Stimulated activated CD4-positive, alpha-beta T cell treated with anti-CD3 and anti-CD28 coated beads, Interleukin-2, amount 100 ng/mL, for 4 hours (primary cell): ENCODE data around the gene SOWAHB.

ENCODE experiments used
- DNase-seq: peaks from one replicate; pipeline ENCODE4 v3.0.0-alpha.2; 2020; ENCODE audit warnings: low read depth

The SOWAHB gene, protein sequence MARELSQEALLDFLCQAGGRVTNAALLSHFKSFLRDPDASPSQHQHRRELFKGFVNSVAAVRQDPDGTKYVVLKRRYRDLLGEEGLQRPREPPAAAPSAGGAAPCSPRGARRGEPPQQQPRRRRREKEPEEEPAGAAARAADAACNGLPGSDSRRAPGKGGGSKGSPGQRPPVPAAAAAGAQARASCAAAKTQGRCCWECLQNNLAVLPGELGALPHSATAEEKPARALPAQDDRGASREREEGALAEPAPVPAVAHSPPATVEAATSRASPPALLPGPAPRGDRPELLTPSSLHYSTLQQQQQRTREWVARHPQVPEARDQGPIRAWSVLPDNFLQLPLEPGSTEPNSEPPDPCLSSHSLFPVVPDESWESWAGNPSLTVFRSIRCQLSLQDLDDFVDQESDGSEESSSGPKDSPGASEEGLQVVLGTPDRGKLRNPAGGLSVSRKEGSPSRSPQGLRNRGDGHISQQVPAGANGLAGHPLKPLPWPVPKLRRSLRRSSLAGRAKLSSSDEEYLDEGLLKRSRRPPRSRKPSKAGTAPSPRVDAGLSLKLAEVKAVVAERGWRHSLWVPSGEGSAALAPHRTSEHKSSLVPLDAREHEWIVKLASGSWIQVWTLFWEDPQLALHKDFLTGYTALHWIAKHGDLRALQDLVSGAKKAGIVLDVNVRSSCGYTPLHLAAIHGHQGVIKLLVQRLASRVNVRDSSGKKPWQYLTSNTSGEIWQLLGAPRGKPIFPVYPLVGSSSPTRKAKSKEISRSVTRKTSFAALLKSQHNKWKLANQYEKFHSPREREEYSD

GRCh38 chr4:76897536-76898384, at the start of gene SOWAHB:
TSS of gene SOWAHB (minus strand) at chr4:76898144. CDS start at chr4:76897849, 295 bp downstream.
- peak; percentile 13 for DNase-seq

DNA sequence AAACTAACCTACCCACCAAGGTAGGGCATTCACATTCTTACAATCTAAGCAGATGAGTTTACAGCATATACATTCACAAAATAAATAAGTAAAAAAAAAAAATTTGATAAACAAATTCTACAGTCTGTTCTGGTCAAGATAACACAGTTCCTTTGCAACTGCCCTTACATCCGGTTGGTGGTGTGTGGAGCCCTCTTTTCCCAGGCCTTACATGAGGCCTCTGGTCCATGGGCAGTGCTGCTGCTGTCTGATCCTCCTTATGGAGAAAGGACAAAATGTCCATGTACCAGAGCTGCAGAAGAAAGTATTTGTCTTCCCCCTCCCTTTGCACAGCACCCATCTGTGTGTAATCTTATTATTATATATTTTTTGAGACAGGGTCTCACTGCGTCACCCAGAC, 49.4 kb upstream of the SOWAHB start:
- DNase-seq: no peak

GRCh38 chr4:76943790-76944189, 45.8 kb upstream of the SOWAHB start:
- DNase-seq: no peak

- DNase-seq: no peak
Measured at GRCh38 chr4:76943129-76943620, 45.2 kb upstream of the SOWAHB start.

DNA sequence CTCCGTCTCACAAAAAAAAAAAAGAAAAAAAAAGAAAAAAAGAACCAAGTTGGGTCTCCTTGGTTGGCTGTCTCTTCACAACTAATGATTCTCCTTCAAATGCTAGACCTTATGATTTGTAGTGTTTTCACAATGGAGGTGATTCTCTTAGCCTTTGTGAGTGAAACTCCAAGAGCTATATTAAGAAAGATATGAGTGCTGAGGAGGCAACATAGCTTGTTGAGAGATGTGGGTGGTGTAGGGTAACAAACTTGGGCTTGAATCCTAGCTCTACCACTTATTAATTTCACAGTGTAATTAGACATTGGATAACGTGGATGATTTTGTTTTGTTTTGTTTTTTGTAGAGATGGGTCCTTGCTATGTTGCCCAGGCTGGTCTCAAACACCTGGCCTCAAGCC, 41.2 kb upstream of the SOWAHB start:
- no peak for DNase-seq

DNA sequence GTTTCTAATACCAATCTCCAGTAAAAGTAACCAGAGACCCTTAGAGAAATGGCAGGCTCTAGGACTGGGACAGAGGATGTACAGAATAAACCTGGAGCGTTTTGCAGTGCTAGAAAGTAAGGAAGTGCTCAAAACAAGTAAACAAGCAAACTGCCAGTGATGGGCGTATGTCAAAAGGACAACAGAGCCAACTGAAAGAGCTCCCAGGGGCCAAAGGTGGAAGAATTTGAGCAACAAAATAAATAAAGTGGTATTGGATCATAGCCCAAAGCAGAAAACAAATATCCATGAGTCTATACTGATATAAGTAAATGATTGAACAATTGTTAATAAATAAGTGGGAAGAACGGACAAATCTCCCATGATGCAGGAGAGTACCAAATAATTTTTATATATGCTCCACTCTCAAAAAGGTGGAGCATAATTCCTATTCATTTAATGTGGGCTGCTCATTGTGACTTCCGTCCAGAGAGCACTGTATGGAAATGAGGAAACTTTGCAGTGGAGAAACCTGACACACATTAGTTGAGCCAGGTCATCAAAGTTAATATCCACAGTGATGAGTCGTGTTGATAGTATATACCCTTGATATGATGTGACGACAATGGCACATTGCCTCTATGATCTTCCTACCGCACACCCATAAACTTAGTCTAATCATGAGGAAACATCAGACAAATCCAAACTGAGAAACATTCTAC, 33.8 kb upstream of the SOWAHB start:
- no peak for DNase-seq

- no peak for DNase-seq
Measured at GRCh38 chr4:76931087-76931486, 33.1 kb upstream of the SOWAHB start.

- no peak for DNase-seq
Measured at GRCh38 chr4:76930685-76931084, 32.7 kb upstream of the SOWAHB start.

GRCh38 chr4:76926841-76927240, 28.9 kb upstream of the SOWAHB start:
- DNase-seq: no peak

DNA sequence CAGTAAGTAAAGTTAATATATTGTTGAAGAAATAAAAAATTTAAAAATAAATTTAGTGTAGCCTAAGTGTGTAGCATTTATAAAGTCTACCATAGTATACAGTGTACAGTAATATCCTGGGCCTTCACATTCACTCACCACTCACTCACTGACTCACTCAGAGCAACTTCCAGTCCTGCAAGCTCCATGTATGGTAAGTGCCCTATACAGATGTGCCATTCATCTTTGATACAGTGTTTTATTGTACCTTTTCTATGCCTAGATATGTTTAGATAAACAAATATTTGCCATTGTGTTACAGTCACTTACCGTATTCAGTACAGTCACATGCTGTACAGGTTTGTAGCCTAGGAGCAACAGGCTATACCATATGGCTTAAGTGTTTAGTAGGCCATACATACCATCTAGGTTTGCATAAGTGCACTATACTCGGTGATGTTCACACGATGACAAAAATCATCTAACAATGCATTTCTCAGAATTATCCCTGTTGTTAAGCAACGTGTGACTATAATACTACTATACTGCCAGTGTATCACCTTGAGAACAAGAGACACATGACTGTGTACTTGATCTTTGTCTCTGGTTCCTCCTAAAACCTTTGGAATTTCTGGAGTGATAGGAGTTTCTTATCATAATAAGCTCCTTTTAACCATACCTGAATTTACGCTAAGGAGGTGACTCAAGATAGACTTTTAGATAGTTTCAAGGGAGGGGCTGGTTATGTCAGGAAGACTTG, 25.8 kb upstream of the SOWAHB start:
- DNase-seq: no peak

DNA sequence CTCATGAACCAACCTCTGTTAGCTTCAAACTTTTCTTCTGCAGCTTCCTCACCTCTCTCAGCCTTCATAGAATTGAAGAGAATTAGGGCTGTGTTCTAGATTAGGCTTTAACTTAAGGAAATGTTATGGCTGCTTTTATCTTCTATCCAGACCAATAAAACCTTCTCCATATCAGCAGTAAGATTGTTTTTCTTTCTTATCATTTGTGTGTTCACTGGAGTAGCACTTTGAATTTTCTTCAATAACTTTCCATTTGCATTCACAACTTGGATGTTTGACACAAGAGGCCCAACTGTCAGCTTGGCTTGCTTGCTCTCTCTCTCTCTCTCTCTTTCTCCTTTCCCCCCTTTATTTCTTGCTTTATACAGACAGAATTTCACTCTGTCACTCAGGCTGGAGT, 22.8 kb upstream of the SOWAHB start:
- DNase-seq: no peak

DNA sequence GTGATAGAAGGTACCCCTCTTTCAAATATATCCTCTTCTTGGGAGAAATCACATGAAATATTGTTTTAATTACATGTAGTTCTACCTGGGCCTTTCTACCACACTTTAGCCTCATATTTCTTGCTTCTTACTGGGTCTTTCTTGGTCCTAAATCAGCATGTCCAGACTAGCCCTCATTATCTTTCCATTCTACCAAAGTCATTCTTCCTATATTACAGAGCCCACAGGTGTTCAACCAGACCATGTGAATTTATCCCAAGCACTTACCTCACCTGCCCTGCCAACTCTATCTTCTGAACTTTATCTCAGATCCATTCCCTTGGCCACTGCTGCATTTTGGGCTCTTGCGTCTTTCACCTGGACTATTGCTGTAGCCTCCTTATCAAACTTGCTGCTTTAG, 11.8 kb upstream of the SOWAHB start:
- no peak for DNase-seq

DNA sequence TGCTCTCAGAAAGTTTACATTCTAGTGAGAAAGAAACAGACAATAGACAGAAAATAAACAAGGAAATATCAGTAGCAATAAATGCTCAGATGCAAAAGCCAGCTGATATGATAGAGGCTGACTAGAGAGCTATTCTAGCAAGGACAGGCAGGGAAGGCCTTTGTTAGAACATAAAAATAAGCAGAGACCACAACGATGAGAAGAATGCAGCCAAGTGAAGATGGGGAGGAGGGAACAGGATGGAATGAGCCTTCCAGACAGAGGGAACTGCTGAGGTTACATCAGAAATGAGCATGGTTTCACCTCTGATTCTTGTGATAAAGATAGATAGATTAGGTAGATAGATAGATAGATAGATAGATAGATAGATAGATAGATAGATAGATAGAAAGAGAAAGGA, 7.6 kb upstream of the SOWAHB start:
- no peak for DNase-seq

DNA sequence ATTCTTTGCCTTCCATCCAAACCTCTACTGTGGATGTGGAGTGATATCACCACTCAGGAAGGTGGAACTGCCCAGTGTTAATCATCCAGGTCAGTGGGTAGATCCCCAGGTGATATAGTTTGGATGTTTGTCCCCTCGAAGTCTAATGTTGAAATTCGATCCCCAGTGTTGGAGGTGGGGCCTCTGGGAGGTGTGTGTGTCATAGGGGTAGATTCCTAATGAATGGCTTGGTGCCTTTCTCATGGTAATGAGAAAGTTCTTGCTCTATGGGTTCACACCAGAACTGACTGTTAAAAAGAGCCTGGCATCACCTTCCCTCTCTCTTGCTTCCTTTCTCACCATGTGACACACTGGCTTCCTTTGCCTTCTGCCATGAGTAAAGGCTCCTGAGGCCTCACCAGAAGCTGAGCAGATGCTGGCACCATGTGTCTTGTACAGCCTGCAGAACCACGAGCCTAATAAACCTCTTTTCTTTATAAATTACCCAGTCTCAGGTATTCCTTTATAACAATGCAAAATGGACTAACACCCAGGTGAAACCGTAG, 6.8 kb upstream of the SOWAHB start:
- no peak for DNase-seq

DNA sequence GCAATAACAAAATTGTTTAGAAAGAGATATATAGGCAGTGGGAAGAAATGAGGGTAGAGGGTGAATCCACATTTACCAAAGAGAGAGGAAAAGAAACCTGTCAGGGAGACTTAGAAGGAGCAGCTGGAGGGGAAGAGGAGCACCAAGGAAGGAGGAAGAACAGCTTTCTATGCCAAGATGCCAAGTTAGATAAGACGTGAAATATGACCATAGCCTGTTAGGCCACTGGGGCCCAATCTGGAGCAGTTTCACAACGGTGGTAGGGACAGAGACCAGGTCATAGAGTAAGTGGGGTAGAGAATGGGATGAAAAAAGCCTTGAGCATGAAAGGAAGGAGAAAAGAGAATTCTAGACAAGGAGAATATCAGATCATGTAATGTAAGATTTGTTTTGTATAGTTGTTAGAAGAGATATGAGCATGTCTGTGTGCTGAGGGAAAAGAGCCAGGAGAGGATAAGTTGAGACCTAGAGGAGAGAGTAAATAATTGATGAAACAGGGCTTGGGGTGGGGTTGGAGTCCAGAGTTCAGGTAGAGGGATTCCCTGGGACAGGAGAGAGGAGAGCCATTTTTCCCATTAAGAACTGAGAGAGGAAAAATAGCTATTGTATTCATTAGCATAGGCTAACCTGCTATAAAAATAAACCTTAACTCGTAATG, 4.4 kb upstream of the SOWAHB start:
- no peak for DNase-seq

DNA sequence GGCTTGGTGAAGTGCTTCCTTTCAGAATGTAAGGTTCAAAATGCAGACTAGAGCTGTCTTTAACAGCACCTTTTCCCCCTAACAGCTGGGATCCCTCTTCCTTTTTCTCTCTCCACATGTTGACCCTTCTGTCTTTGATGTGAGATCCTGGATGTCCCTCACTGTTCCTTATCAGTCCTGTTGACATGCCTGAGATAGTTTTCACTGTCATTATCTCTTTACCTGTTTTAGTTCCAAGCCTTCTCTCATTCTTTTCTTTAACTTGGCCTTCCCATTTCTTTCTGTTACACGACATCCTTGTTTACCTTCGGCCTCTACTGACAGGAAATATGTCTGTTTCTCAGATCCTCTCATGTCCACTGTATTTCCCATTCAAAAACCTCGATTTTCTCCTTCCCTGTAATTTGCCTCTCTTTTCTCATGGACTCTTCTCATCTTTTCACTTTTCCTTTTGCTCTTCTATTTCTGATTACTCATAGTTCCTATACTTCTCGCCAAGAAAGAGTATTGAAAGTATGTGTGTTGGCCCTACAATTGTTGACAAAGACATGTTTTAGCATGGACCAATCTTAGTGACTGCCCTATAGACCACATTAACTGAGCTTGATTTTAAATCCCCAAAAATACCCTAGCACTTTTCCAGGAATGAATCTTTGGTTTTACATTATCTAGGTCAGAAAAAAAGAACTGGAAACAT, 1.2 kb upstream of the SOWAHB start:
- no peak for DNase-seq

- DNase-seq: no peak
Measured at GRCh38 chr4:76898385-76898692, 395 bp upstream of the SOWAHB start.

GRCh38 chr4:76896614-76897535, 1.1 kb downstream of the SOWAHB start:
- peak; percentile 16 for DNase-seq

DNA sequence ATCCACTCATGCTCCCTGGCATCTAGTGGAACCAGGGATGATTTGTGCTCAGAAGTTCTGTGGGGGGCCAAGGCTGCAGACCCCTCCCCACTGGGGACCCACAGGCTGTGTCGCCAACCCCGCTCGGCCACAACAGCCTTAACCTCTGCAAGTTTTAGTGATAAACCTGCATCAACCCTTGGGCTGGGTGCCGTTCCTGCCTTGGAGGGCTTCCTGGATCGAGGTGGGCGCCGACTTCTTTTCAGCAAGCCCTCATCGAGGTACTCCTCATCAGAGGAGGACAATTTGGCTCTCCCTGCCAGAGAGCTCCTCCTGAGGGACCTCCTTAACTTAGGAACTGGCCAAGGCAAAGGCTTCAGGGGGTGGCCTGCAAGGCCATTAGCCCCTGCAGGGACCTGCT, 1.9 kb downstream of the SOWAHB start:
- no peak for DNase-seq
